GM21360 (cell line): ENCODE data around the gene C2orf92.
A peak's percentile ranks its signal among the peaks of the same experiment; 100 is the strongest.
"Not testable (repeated sequence)": the region's sequence is repeated elsewhere in the genome, so short reads cannot be mapped to it uniquely, and the experiment has no call there.

Experiments
- ATAC-seq: cut with Tn5 transposase; IDR thresholded peaks from one replicate; pipeline ENCODE4 v1.9.1; 2021; ENCODE audit warnings: mild to moderate bottlenecking, moderate library complexity; ENCODE audit not compliant: unreplicated experiment

Gene C2orf92

DNA sequence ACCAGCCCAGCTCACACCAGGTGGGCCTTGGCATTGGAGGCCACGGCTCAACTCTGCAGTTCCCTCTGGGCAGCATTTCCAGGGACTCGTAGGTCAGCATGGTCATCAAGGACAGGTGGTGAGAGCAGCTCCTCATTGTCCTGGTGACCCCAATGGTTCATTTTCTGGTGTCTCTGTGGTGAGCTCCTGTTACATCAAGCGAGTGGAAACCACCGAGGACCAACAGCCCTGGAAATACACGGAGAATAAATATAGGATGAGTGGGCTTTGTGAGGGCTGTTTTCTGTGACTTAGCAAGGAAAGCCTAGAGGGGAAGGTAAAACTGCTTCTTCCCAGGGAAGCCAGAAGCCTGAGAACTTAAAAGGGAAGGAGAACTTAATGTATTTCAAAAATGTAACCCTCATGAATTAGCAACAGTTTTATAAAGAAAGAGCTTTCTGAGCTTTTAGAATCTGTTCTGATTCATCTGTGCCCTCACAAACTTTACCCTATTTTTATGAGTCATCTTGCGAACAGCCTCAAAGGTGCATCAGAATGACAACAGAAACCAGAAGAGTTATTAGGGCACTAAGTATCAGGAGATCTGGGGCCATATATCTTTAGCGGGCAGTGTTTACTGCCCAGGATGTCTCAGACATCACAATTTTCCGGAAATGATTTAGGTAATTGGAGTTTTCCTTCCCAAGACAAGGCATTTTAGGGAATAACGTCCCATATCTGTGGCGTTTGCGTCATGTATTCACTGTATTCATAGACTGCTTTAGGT lies 18.7 kb downstream of the C2orf92 start:
- ATAC-seq: no peak

DNA sequence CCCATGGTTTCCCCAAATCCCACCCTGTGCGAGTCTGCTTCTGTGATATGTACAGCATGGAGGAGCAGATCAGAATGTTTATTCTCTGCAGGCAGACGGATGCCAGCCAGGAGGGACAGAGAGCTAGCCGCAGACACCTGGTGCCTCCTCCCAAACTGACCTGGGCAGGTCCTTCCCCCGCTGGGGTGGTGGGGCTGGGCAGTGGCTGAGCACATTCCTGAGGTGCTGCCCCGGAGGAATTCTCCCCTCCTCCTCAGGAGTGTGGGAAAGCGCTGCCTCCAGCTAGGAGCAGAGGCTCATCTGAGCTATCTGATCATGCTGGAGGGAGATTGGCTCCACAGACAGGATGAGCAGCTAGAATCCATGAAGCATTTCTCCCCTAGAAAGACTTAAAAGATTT lies 21.7 kb downstream of the C2orf92 start:
- ATAC-seq: no peak

DNA sequence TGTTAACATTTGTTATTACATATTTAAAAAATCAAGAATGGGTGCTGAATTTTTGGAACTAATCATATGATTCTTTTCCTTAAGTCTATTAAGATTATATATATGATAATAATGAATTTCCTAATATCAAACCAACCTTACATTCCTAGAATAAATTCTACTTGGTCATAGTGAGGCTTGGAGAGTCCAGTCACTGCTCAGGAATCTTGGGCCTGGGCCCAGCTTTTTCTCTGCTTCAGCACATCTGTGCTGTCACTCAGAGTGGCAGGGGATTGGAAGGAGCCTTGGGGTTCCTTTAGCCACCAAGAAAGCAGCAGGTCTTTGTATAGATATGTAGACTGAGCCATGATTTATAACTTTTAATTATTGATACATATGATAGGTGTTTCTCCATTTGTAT lies 24.0 kb downstream of the C2orf92 start:
- ATAC-seq: no peak

DNA sequence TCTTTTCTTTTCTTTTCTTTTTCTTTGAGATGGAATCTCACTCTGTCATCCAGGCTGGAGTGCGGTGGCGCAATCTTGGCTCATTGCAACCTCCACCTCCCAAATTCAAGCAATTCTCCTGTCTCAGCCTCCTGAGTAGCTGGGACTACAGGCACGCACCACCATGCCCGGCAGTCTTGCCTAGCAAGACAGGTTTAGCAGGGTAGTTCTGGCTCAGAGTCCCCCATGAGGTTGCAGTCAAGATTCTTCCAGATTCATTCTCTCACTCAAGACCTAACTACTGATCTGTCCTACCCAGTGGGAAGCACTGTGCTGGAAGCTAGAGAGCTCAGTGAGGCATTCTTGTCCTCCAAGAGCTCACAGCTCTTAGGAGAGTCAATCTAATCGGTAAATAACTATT lies 26.2 kb downstream of the C2orf92 start:
- ATAC-seq: no peak

DNA sequence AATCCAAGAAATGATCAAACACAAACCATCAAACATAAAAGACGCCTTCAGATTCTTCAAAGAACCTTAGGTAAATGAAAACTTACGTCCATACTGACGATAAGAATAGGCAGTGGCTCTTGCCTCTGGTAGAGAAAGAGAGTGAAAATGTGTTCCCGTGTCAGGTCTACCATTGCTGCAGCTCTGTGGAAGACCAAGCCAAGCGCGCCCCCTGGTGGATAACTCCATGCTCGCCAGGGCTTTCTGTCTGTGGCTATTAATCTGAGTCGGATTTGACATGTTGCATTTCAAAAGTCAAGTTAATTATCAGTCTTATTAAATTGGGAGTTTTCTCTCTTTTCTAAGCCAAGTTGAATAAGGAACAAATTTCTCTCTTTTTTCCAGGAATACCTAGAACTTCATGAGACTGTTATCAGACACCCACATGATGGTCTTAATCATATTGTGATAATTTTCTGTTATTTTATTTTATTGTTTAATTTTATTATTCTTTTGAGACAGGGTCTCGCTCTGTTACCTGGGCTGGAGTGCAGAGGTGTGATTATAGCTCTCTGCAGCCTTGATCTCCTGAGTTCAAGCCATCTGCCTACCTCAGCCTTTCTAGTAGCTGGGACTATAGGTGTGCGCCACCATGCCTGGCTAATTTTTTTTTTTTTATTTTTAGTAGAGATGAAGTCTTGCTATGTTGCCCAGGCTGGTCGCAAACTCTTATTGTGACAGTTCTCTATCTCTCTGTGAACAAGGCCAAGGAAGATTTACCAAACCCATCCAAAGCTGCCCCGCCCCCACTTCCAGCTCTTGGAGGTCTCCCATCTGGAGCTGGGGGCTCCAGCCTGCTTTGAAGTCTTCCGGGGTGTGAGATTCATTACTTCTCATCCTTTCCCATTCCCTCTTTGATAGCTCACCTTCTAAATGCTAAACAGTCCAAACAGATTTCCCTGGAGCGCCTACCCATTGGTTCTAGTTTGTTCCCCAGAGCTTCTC lies 28.0 kb downstream of the C2orf92 start:
- peak; percentile 66 for ATAC-seq

DNA sequence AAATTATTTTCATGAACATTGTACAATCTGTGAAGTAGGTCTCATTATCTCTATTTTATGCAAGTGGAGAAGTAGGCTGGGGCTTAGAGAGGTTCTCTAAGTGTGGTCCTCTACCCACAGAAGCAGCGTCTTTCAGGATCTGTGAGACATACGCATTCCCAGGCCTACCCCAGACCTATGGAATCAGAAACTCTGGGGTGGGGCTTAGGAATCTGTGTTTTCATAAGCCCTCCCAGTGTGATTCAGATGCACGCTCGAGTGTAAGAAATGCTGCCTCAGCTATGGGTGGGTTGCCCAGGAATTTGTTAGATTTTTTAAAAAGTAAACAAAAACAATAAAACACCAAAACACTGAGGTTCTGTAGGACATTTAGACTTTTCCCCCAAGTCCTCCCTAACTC lies 29.0 kb downstream of the C2orf92 start:
- ATAC-seq: no peak

DNA sequence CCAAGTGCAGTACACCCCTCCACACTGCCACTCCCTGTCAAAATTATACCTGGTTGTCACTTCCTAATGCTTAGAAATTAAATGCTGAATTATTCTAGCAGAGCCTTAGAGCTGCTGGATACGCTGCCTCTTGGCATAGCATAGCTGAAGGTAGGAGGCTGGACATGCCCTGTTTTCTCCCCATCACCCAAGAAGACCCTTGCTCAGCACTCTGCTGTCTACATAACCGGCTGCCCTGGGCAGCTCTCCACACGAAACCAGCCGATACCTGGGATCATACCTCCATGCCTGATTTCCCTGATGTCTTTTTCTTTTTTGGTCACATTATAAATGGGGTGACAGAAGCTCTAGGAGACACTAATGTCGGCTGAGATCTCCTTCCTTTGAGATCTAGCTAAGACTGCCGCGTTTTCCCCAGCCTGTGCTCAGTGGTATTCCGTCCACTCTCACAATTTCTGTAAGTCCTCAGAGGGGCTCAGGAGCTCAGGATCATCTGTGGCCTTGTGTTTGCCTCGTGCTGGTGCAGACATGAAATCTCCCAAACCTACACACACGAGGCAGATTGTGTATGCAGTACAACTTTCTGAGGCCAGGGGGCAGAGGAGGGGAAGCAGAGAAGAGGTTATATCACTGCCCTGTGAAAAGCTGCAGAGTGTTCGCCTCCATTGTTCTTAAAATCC lies 30.4 kb downstream of the C2orf92 start:
- no peak for ATAC-seq

DNA sequence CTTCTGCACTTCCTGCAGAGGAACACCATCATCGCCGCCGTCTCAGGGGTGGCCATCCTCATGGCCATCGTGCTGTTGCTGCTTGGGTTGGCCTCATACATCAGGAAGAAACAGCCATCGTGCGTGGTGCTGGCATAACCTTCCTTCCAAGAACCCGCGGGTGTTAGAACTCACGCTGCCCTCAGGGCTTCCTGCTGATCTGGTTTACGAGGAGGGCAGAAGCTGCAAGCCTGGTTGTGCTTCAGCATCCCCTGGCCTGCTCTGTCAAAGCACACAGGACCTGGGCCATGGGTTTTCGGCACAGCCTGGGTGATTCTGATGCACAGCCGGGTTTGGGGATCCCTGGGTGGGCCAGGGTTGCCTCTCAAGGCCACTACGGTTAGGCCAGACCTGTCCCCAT lies 31.7 kb downstream of the C2orf92 start:
- ATAC-seq: no peak

DNA sequence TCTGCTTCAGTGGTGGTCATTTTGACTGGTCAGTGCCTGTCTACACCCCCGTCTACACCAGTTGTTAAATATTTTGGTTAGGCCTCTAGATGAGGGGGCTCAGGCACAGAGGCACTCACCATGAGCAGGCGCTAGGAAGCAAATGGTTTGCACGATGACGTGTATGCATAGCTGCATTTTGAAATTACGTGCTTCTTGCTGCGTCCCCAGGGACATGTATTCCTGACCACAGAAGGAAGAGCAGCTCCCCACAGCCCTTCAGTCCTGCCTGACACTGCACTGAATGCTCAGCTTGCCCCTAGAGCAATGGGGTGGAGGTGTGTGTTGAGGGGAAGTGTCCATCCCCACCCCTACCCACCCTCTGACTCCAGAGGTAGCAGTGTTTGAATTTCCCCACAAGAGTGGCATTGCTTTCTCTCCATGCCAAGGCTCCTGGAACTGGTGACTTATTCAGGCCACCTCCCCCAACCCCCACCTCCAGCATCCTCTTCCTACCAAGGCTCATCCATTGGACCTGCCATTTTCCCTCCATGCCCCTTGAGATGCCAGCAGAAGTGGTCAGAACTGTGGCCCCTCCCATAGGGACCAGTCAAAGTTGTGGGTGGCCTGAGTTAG lies 32.4 kb downstream of the C2orf92 start:
- no peak for ATAC-seq

DNA sequence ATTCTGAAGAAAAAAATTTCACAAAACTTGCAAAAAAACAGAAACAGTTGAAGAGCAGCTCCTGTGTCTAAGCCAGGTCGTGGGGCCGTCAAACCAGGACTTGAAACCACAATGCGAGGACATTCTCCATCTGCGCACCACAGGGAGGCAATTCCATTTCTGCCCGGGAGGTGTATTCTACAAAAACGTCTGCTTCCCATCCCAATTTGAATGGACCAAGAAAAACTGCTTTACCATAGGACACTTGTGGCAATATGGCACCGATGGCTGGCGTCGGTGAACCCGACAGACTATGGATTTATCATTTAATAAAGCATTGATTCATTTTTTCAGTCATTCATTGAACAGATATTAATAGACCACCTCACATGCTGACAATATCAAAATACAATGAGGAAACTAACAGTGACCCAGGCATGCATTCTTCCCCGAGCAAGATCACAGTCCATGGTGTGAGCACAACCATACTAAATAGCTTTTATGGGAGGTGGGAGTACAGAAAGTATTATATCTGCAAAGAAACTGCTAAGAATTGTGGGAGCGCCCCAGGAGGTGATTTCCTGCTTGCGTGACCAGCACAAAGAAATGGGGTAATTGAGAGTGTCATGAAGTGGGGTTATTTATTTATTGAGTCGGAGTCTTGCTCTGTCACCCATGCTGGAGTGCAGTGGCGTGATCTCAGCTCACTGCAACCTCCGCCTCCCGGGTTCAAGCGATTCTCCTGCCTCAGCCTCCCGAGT lies 33.4 kb downstream of the C2orf92 start:
- no peak for ATAC-seq

DNA sequence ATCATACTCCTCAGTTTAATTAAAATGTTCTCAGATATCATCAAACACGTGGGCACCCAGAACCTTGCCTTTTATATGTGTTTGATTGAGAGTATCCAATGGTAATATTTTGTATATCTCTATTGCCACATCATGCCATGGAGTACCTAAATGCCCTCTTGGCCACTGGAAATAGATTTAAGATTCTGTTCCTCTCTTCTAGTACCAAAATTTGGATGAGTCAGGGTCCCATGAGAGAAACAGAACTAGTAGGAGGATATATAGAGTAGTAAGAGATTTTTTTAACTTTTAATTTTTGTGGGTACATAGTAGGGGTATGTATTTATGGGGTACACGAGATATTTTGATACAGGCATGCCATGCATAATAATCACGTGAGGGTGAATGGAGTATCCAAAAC lies 34.2 kb downstream of the C2orf92 start:
- ATAC-seq: no peak

DNA sequence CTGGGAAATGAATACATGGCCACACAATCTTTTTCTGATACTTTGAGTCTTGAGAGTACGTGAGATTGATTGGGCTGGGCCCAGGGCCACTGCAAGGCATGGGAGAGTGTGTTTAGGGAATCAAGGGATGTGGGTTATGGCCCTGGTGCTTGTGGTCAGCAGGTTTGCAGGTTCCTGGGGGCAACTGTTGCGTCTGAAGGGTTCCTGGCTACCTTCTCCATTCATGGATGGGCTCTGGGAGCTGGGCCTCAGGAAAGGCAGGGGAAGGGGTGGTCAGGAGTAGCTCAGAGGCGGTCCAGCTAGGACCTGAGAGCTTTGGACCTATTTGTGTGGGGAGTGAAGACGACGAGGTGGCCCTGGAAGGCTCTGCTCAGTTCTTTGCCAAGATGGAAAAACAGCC lies 35.5 kb downstream of the C2orf92 start:
- ATAC-seq: no peak

DNA sequence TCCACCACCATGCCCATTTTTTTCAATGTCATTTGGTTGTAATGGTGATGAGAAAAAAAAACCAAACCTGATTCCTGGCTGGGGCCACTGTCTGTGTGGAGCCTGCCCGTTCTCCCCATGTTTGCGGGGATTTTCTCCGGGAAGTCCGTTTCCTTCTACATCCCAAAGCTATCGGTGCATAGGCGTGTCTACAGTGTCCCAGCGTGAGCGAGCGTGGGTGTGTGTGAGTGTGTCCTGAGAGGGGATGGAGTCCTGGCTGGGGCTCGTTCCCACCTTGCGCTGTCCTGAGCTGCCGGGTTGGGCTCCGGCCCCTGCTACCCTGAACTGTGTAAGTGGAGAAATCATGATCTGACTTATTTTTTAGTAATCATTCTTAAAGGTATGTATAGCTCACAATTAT lies 36.6 kb downstream of the C2orf92 start:
- ATAC-seq: no peak

DNA sequence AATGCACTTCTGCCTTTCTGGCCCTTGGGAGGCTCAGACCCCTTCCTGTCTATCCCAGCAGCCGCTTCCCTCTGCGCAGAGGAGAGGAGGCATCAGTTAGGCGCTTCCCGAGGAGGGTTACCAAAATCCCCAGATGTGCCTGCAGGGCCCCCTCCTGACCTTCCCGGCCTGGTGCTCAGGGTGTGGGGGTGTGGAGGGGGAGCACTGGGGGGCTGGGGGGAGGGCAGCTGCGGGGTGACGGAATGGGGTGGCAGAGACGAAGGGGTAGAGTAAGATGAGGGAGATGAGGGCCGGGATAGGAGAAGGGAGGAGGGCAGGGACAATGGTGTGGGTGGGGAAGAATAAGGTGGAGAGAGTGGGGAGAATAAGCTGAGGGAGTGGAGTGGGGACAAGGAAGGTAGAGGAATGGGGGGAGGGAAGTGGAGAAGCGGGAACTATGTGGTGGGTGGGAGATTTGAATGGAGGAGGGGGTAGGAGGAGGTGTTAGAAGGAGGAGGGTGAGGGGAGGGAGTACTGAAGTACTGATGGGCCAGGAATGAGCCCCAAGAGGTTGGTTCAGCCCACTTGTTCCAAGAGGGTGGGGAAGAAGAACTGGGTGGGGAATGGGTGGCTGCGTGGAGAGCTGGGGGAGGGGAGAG lies 37.3 kb downstream of the C2orf92 start:
- no peak for ATAC-seq

DNA sequence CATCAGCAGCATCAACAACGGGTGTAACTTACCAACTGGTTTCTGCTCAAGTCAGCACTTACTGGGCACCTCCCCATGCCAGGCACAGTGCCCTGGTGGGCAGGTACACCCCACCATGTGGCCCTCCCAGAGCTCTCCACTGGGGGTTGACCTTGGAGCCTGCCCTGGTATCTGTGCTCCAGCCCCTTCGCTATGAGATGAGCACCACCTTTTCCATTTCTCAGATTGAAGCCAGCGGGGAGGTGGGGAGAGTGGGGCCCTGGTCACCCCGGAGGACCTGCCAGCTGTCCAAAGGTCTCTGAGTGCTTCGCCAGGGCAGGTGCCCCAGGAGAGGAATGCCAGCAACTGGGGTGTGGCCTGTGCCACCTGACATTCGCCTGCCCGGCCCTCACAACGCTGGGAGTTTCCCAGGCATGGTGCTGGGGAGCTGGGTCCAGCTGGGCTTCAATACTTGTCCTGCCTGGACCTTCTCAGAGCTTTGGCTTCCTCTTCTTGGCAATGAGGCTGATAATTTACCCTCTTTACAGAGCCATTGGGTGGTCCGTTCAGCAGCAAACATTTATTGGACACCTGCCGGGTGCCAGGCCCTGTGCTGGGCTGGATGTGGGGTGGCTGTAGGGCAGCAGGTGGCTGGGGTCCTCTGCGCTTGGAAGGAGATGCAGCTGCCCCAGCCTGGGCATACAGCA lies 38.0 kb downstream of the C2orf92 start:
- no peak for ATAC-seq

DNA sequence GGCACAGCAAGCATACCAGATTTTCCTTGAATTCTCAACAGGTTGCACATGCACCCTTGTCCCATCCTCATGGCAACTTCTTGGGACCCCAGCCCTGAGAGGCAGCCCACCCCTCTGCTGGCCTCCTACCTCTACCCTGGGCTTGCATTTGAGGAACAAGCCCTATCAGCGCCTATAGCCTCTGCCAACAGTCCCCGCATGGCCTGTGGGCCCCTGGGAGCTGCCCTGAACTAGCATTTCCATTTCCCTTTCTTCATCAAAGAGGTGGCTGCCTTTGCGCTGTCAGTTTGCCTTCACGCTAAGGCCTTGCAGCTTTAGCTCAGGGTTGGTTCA lies 38.5 kb downstream of the C2orf92 start:
- ATAC-seq: no peak

DNA sequence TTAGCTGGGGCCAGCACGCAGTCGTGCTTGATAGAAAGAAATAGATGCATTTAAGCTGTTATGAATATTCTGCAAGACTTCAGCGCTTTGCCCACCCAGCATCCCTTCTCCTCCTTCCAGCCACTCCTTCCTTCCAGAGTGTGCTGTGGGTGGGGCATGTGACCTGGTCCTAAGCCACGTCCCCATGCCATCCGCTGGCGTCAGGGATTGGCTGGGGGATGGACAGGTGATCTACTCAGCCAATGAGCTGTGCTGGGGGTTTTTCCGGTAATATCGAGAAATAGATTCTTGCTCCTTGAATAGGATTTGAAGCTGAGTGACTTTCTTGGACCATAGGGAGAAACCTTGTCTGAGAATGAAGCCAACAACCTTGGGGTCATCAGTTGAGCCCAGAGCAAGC lies 39.1 kb downstream of the C2orf92 start:
- ATAC-seq: no peak

DNA sequence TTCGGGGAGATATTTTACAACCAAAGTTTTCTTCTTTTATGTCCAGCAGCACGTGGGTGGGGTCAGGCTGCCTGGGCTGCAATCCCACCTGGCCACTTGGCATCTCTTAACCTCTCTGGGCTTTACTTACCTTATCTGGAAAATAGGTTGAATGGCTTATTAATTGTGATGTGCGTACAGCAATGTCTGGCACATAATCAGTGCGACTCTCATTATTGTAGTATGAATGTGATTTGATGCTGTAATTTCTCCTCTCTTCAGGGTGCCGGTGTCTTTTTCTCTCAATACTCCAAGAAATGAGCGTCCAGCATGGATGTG lies 41.8 kb downstream of the C2orf92 start:
- ATAC-seq: no peak

DNA sequence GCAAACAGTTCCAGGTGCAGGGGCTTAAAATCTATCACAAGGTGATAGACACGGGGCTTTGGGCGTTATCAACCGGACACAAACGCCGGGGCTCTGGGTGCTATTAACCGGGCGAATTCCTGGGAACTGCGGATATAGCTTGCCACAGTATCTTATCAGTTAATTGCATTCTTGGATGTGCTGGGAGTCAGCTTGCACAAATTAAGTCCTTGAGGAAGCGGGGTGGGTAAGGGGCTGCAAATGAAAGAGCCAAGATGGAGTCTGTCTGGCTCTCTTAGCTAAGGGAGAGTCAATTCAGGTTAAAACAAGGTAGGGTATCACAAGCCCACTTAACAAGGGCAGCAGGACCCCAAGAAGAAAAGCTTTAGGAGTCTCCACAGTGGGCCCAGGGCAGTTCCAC lies 42.7 kb downstream of the C2orf92 start:
- not testable (repeated sequence) for ATAC-seq
